Osteocyte (in vitro differentiated cells): ENCODE results near the gene PEPD. TPM values are rescaled to one million over a fixed set of nuclear protein-coding genes. Genes with fewer than 3 reads are reported as not detected.

Experiments
- DNase-seq: peaks from one replicate; pipeline ENCODE4 v3.0.0; 2021; ENCODE audit warnings: mixed read lengths; ENCODE audit not compliant: unreplicated experiment; ENCODE audit errors: extremely low spot score
- H3K27ac Mint-ChIP-seq: one replicate; pipeline ENCODE4 v1.8.0; 2021; ENCODE audit warnings: mild to moderate bottlenecking, mixed read lengths; ENCODE audit not compliant: unreplicated experiment
- H3K27me3 Mint-ChIP-seq: one replicate; pipeline ENCODE4 v1.8.0; 2021; ENCODE audit warnings: mixed read lengths; ENCODE audit not compliant: unreplicated experiment
- H3K36me3 Mint-ChIP-seq: one replicate; pipeline ENCODE4 v1.8.0; 2021; ENCODE audit warnings: mixed read lengths; ENCODE audit not compliant: unreplicated experiment
- H3K4me1 Mint-ChIP-seq: one replicate; pipeline ENCODE4 v1.8.0; 2021; ENCODE audit warnings: mixed read lengths; ENCODE audit not compliant: unreplicated experiment
- H3K4me3 Mint-ChIP-seq: one replicate; pipeline ENCODE4 v1.8.0; 2021; ENCODE audit warnings: mild to moderate bottlenecking, moderate library complexity, mixed read lengths; ENCODE audit not compliant: unreplicated experiment
- H3K9me3 Mint-ChIP-seq: one replicate; pipeline ENCODE4 v1.8.0; 2021; ENCODE audit warnings: mixed read lengths; ENCODE audit not compliant: unreplicated experiment
- total RNA-seq: library from RNA; stranded (reverse); gene quantifications from 2 replicates; pipeline ENCODE4 v1.2.1, GENCODE V29; 2021
- TF ChIP-seq, protein P1 (sequence below): fragments of 200-600 bp; sonication (generic); IDR thresholded peaks from 2 replicates; pipeline ENCODE4 v1.5.0; 2021; ENCODE audit warnings: antibody characterized with exemption, mild to moderate bottlenecking, moderate library complexity

The PEPD gene
- total RNA-seq, 1 donor from 2014 or later = 106 TPM

GRCh38 chr19:33513424-33513823 is 8.2 kb downstream of the PEPD start:
- H3K27me3 Mint-ChIP-seq = no peaks in the 10 kb centered on the region
- H3K4me1 Mint-ChIP-seq = peaks cover 2% of the 10 kb centered on the region
- H3K36me3 Mint-ChIP-seq = peaks cover 14% of the 10 kb centered on the region
- TF ChIP-seq, protein P1, sequence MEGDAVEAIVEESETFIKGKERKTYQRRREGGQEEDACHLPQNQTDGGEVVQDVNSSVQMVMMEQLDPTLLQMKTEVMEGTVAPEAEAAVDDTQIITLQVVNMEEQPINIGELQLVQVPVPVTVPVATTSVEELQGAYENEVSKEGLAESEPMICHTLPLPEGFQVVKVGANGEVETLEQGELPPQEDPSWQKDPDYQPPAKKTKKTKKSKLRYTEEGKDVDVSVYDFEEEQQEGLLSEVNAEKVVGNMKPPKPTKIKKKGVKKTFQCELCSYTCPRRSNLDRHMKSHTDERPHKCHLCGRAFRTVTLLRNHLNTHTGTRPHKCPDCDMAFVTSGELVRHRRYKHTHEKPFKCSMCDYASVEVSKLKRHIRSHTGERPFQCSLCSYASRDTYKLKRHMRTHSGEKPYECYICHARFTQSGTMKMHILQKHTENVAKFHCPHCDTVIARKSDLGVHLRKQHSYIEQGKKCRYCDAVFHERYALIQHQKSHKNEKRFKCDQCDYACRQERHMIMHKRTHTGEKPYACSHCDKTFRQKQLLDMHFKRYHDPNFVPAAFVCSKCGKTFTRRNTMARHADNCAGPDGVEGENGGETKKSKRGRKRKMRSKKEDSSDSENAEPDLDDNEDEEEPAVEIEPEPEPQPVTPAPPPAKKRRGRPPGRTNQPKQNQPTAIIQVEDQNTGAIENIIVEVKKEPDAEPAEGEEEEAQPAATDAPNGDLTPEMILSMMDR = no peak
- no peaks in the 10 kb centered on the region for H3K9me3 Mint-ChIP-seq
- no peak overlapping the region for H3K27ac Mint-ChIP-seq
- no peak overlapping the region for H3K4me3 Mint-ChIP-seq
- DNase-seq = no peak

DNA sequence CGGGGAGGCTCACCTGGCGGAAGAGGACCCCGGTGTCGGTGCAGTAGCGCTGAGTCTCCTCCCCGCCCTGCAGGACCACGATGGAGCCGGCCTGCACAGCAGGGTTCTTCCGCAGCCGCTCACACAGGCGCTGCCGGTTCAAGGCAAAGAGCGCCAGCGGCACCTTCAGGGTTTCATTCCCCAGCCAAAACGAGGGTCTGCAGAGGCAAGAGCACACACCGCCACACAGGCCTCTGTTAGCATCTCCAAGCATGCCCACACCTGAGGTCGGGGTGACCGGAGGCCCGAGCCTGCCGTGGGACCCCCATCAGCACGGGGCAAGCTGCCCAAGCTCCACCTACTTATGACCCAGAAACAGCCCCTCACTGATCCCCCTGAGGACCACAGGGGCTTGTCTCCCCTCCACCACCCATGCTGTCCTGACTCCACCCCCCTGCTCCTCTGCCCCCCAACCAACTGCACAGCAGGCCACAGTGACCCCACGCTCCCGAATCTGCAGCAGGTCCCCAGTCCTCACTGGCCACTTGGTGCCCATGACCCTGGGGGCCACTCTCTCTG is 8.9 kb downstream of the PEPD start:
- H3K27ac Mint-ChIP-seq = no peak overlapping the region
- TF ChIP-seq, protein P1 = no peak
- H3K27me3 Mint-ChIP-seq = no peaks in the 10 kb centered on the region
- H3K4me3 Mint-ChIP-seq = no peak overlapping the region
- H3K36me3 Mint-ChIP-seq = peaks cover 14% of the 10 kb centered on the region
- no peaks in the 10 kb centered on the region for H3K9me3 Mint-ChIP-seq
- no peak for DNase-seq
- peaks cover 2% of the 10 kb centered on the region for H3K4me1 Mint-ChIP-seq

DNA sequence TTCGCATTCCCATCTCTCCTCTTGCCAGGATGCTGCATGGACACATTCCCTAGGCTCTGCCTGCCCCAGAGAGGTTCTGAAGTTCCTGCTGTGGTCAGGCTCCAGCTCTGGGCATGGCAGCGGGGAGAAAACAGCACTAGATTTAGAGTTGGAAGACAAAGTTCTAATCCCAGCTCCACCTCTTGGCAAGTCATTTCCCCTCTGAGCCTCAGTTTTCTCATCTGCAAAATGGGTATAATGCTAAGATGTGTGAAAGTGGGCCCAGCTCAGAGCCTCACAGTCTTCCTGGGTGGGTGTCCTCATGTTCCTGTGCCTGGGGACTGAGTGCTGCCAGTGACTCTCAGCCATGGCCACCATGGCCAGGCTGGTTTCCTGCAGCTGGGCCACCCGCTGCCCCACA is 9.6 kb downstream of the PEPD start:
- TF ChIP-seq, protein P1 = no peak
- Mint-ChIP-seq H3K27ac (no peak overlapping the region), H3K9me3 (no peaks in the 10 kb centered on the region), H3K27me3 (no peaks in the 10 kb centered on the region), H3K4me1 (peaks cover 2% of the 10 kb centered on the region), H3K4me3 (no peak overlapping the region), H3K36me3 (peaks cover 14% of the 10 kb centered on the region)
- no peak for DNase-seq

- Mint-ChIP-seq H3K4me3 (no peak overlapping the region), H3K4me1 (peaks cover 2% of the 10 kb centered on the region), H3K27ac (no peak overlapping the region), H3K27me3 (no peaks in the 10 kb centered on the region), H3K9me3 (no peaks in the 10 kb centered on the region), H3K36me3 (peaks cover 14% of the 10 kb centered on the region)
- DNase-seq = no peak
- TF ChIP-seq, protein P1 = no peak
These were observed 10.2 kb downstream of the PEPD start for GRCh38 chr19:33511346-33511745.

GRCh38 chr19:33510462-33511194 is 11.0 kb downstream of the PEPD start:
- Mint-ChIP-seq H3K27me3 (no peaks in the 10 kb centered on the region), H3K27ac (no peak overlapping the region), H3K4me3 (no peak overlapping the region), H3K4me1 (no peaks in the 10 kb centered on the region), H3K36me3 (peaks cover 14% of the 10 kb centered on the region), H3K9me3 (no peaks in the 10 kb centered on the region)
- TF ChIP-seq, protein P1 = no peak
- DNase-seq = no peak
